ENCODE data around the gene FAM50B. TPM values are rescaled to one million over a fixed set of nuclear protein-coding genes. Genes with fewer than 3 reads are reported as not detected.

The FAM50B gene
- total and polyA plus RNA-seq, 2 of the 13 experiments (the other 11 are each of a cell fraction or from before 2014, with no cell fraction given): 0.05 TPM; not detected in 1

- TF ChIP-seq ZNF260 (CRISPR knock-in tag; IDR thresholded peaks at IDR 0.05; ENCODE audit: borderline replicate concordance, low read depth) (no peak), ZGPAT (CRISPR knock-in tag; IDR thresholded peaks at IDR 0.05) (peak; percentile 82), MYNN (CRISPR knock-in tag; IDR thresholded peaks at IDR 0.05; ENCODE audit: low read depth) (peak; percentile 62; the same call in 1 of the 2 replicates), ZNF713 (CRISPR knock-in tag; IDR thresholded peaks at IDR 0.05) (no peak), HOXA3 (CRISPR knock-in tag; IDR thresholded peaks at IDR 0.05) (peak; percentile 67; the same call in 1 of the 2 replicates), YEATS4 (CRISPR knock-in tag; IDR thresholded peaks at IDR 0.05; ENCODE audit: borderline replicate concordance) (no peak; the same call in 1 of the 2 replicates), ZBTB43 (CRISPR knock-in tag; conservative IDR thresholded peaks at IDR 0.05) (peak; percentile 76), PAF1 (CRISPR knock-in tag; IDR thresholded peaks at IDR 0.05) (no peak), ZFP36 (IDR thresholded peaks at IDR 0.05; ENCODE audit: borderline replicate concordance, low read depth, low read length, partially characterized antibody) (no peak), ZNF619 (CRISPR knock-in tag; IDR thresholded peaks at IDR 0.05) (0 out of 2 replicates have a peak, but pooled peaks have one; percentile 77), ARID4A (CRISPR knock-in tag; IDR thresholded peaks at IDR 0.05; ENCODE audit: borderline replicate concordance) (peak; percentile 59), CBX2 (IDR thresholded peaks at IDR 0.05; ENCODE audit: low read depth, low read length) (no peak), CBX2 (CRISPR knock-in tag; IDR thresholded peaks at IDR 0.05; ENCODE audit: low read depth) (no peak), HIVEP1 (CRISPR knock-in tag; IDR thresholded peaks at IDR 0.05) (no peak), ARNTL (CRISPR knock-in tag; IDR thresholded peaks at IDR 0.05) (no peak; the same call in 1 of the 2 replicates), CENPBD1 (CRISPR knock-in tag; IDR thresholded peaks at IDR 0.05; ENCODE audit: borderline replicate concordance, low read depth) (no peak), SRSF4 (IDR thresholded peaks at IDR 0.05; ENCODE audit: low read depth, low read length, poor library complexity, severe bottlenecking) (no peak), ZNF557 (CRISPR knock-in tag; IDR thresholded peaks at IDR 0.05) (peak; percentile 81; the same call in 1 of the 2 replicates), TRIM22 (IDR thresholded peaks at IDR 0.05) (no peak)
Observed at GRCh38 chr6:3806169-3806922, 42.8 kb upstream of the FAM50B start (continued).

All from HepG2 (cell line).